AG04449 (cell line): ENCODE results near the gene ANAPC2.

ENCODE experiments used
- CTCF ChIA-PET: fragments of 350-600 bp; formaldehyde crosslinking; extraction: SDS; loops from one replicate; lab custom pipeline; 2021; ENCODE audit warnings: antibody characterized with exemption; lab: Yijun Ruan, JAX
- POLR2A ChIA-PET: fragments of 400-600, 350-600 bp; formaldehyde crosslinking; extraction: SDS; loops from one replicate; lab custom pipeline; 2020; ENCODE audit warnings: antibody characterized with exemption, inconsistent platforms; lab: Yijun Ruan, JAX
- DNase-seq: peaks from one replicate; pipeline ENCODE4 v3.0.0-alpha.2; 2010; ENCODE audit warnings: low read depth, low spot score
- H3K4me3 ChIP-seq: 2 replicates; pipeline ENCODE4 v1.5.1; 2011; ENCODE audit warnings: low read depth, mild to moderate bottlenecking, control low read depth, low read length
- TF ChIP-seq, protein P1 (sequence below): IDR thresholded peaks from one replicate; pipeline ENCODE4 v1.5.1; 2011; ENCODE audit warnings: mild to moderate bottlenecking, moderate library complexity, low read length, control low read depth, inconsistent platforms; ENCODE audit not compliant: insufficient read depth; ENCODE audit errors: missing control alignments

The ANAPC2 gene

DNA sequence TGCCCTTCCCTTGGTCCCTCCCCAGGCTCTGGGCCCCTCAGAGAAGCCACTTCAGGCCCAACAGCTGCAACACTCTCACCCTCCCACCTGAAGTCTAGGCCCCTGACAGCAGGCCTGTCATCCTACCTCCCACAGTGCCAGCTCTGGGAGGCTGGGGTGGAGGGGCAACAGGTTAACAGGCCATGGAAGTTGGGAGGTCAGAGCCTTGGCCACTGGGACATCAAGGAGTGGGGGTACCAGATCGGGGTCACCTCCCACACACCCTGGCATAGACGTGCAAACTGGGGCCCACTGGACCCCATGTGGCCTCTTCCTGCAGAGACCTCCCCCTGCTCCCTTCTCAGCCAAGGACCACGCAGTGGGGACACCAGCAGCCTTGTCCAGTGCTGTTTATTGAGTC is 2.9 kb upstream of the ANAPC2 start:
- ChIA-PET POLR2A (interaction anchor here (2.1 kb wide), 1 partner anchor 10 kb away, joined by 8 read pairs; the partner anchor contains the start of gene TPRN), CTCF (interaction anchor here (0.7 to 1.4 kb wide), 4 partner anchors 10 to 45 kb away, joined by 3 to 5 read pairs (median 4); partner anchors contain the start of gene TPRN)
- TF ChIP-seq, protein P1, sequence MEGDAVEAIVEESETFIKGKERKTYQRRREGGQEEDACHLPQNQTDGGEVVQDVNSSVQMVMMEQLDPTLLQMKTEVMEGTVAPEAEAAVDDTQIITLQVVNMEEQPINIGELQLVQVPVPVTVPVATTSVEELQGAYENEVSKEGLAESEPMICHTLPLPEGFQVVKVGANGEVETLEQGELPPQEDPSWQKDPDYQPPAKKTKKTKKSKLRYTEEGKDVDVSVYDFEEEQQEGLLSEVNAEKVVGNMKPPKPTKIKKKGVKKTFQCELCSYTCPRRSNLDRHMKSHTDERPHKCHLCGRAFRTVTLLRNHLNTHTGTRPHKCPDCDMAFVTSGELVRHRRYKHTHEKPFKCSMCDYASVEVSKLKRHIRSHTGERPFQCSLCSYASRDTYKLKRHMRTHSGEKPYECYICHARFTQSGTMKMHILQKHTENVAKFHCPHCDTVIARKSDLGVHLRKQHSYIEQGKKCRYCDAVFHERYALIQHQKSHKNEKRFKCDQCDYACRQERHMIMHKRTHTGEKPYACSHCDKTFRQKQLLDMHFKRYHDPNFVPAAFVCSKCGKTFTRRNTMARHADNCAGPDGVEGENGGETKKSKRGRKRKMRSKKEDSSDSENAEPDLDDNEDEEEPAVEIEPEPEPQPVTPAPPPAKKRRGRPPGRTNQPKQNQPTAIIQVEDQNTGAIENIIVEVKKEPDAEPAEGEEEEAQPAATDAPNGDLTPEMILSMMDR: no peak
- DNase-seq: no peak
- H3K4me3 ChIP-seq: no peak overlapping the region

DNA sequence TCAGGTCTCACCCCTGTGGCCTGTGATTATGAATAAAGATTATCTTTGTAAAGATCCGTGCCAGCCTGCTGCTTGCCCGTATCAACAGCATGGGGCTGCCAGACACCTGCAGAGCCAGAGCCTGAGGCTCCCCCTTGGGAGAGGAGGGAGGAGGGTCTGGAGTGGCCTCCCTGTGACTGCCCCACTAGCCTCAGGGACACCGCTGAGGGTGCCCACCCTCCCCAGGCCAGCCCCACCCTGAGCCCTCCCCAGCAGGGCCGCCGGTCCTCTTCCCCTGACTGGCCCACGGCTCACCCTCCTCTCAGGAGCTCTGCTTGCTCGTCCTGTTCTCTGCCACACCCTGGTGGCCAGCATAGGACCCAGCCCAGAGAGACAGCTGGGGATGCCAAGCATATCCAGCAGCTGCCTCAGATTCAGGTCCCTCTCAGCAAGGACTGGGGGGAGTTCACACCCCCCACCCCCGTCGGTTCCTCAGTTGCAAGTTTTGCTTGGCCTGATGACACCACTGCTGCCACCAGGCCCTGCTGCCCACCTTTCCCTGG is 2.0 kb upstream of the ANAPC2 start:
- DNase-seq: no peak
- POLR2A ChIA-PET: interaction anchor here (2.1 to 2.7 kb wide), 2 partner anchors 10 to 50 kb away, joined by 8 to 15 read pairs; partner anchors contain the start of genes TPRN and TUBB4B
- TF ChIP-seq, protein P1: no peak
- H3K4me3 ChIP-seq: no peak overlapping the region; the same call in 1 of the 2 replicates
- CTCF ChIA-PET: interaction anchor here (0.9 to 2.2 kb wide), 7 partner anchors 7 to 127 kb away, joined by 3 to 15 read pairs (median 6); partner anchors contain the start of genes RNF224 and TPRN

DNA sequence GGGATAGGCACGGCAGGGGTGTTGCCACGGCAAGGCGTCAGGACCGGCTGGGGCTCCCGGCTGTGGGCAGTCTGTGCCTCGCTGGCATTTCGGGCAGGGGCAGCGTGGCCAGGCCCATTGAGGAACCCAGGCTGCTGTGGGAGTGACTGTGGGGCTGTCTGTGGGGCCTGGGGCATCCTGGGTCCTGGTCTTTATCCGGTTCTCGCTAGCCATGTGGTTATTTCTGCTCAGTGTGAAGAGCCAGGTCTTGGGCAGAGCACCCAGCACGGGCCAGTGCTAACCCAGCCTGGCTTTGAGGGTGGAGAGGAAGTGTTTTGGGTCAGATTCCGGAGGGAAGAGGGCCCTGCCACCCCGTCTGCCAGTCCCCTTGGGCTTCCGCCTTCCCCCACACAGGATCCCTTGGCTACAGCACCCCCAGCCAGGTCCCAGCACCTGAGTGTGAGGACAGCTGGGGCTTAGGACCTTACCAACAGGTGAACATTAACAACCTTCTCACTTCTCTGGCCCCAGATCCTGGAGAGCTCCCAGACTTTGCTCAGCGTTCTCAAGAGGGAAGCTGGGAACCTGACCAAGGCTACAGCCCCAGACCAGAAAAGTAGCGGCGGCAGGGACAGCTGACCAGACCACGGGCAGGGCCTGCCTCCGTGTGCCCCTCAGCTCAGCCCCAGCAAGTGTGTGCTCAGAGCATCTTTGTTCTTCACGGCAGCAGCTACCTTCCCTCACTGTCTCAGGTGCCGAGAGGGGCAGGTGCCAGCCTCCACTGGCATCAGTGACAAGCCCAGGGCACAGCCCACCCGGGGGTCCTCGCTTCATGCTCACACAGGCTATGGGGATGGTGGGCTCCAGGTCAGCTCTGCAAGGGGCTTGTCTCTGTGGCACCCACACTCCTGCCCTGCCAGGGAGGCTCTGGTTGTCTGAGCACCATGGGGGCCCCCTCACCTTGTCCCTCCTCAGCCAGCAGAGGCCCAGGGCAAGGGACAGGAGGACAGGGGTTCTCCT is 1.2 kb upstream of the ANAPC2 start:
- H3K4me3 ChIP-seq: peak overlapping the region; percentile 96
- TF ChIP-seq, protein P1: no peak
- no peak for DNase-seq
- ChIA-PET POLR2A (interaction anchor here (0.6 to 2.7 kb wide), 9 partner anchors 9 to 70 kb away, joined by 3 to 15 read pairs (median 5); partner anchors contain the start of genes NDOR1, TMEM203, TPRN and TUBB4B), CTCF (interaction anchor here (1.0 to 3.4 kb wide), 12 partner anchors 8 to 126 kb away, joined by 3 to 30 read pairs (median 6); partner anchors contain the start of genes RNF224 and TPRN)

DNA sequence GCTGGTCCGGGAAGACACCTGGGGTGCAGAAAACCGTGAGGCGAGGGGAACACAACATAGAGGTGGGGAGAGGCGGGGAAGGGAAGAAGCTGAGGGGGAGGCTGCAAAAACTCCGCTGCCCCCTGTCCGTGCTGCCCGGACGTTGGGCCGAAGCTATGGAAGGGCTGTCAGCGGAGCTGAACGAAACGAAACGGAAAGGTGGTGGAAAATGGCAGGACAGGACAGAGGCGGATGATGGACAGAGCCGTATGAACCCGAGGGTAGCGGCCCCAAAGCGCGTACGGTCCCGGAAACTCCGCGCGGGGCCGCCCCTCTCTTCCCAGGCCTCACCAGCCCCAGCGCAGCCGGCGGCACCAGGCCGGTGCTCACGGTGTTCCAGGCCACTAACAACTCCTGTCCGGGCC is 272 bp downstream of the ANAPC2 start:
- DNase-seq: no peak
- TF ChIP-seq, protein P1: no peak
- ChIA-PET CTCF (interaction anchor here (1.3 to 3.4 kb wide), 7 partner anchors 10 to 54 kb away, joined by 4 to 30 read pairs (median 10); partner anchors contain the start of genes RNF224 and TMEM210), POLR2A (interaction anchor here (1.0 to 2.7 kb wide), 8 partner anchors 11 to 58 kb away, joined by 3 to 15 read pairs (median 5); partner anchors contain the start of genes RNF224, TPRN and TUBB4B)
- peak overlapping the region; percentile 96 for H3K4me3 ChIP-seq

DNA sequence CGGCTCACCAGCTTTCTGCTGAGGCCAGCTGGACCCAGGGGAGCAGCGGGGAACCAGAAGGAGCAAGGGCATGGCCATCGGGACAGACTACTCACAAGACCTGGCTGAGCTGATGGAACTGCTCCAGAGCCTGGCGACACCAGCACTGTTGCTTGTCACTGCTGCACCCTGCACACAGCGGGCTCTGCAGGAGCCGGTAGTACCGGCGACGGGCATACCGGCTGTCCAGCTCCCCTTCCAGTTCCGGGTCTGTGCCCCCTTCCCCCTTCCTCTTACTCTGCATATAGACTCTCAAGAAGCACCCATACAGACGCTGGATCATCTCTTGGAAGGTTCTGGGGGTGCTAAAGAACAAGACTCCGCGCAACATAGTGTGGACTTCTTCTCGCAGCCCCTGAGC is 974 bp downstream of the ANAPC2 start:
- TF ChIP-seq, protein P1: no peak
- CTCF ChIA-PET: interaction anchor here (1.3 to 3.4 kb wide), 3 partner anchors 11 to 36 kb away, joined by 4 to 30 read pairs (median 10); partner anchors contain the start of gene TMEM210
- peak overlapping the region; percentile 96 for H3K4me3 ChIP-seq
- POLR2A ChIA-PET: interaction anchor here (1.1 to 2.7 kb wide), 3 partner anchors 13 to 53 kb away, joined by 3 to 15 read pairs (median 5); partner anchors contain the start of genes RNF224, TPRN and TUBB4B
- no peak for DNase-seq
